Thyroid gland (tissue), 4 donors: Measurements from ENCODE around the gene GLT8D2. TPM values are rescaled to one million over a fixed set of nuclear protein-coding genes. Genes with fewer than 3 reads are reported as not detected.
A peak's percentile ranks its signal among the peaks of the same experiment; 100 is the strongest.

Experiments used
- DNase-seq, 2 donors: peaks; one replicate each; pipeline ENCODE4 v3.0.0-alpha.2; 2019
- H3K27ac ChIP-seq, 3 donors: fragments of 200-600 bp; sonication (generic); 1 replicate in 2 of 3; 2 replicates in 1 of 3; pipeline ENCODE4 v1.5.1; 2016 to 2019; ENCODE audit warnings: mild to moderate bottlenecking in 1 of 3, moderate library complexity in 1 of 3
- H3K27me3 ChIP-seq: fragments of 200-600 bp; sonication (generic); one replicate; pipeline ENCODE4 v1.5.1; 2019
- H3K36me3 ChIP-seq, 2 donors: fragments of 200-600 bp; sonication (generic); one replicate each; pipeline ENCODE4 v1.5.1; 2016 to 2019
- H3K4me1 ChIP-seq, 2 donors: fragments of 200-600 bp; sonication (generic); one replicate each; pipeline ENCODE4 v1.5.1; 2017 to 2019
- H3K4me3 ChIP-seq, 3 donors: fragments of 200-600 bp; sonication (generic); replicated peaks in 1 of 3; 1 replicate in 2 of 3; 2 replicates in 1 of 3; pipeline ENCODE4 v1.5.1; 2016; ENCODE audit warnings: mild to moderate bottlenecking in 1 of 3
- H3K9me3 ChIP-seq: fragments of 200-600 bp; sonication (generic); one replicate; pipeline ENCODE4 v1.5.1; 2017
- CTCF ChIP-seq, 6 experiments: fragments of 200-600 bp in 3 of 6; fragments of 450-650 bp in 3 of 6; sonication (generic) in 3 of 6; IDR thresholded peaks; one replicate each; pipeline ENCODE4 v1.5.1; 2016 to 2019; ENCODE audit warnings: antibody characterized with exemption in 6 of 6, mild to moderate bottlenecking in 2 of 6, inconsistent platforms in 1 of 6, moderate library complexity in 1 of 6
- POLR2A ChIP-seq, 2 donors: fragments of 450-650 bp; IDR thresholded peaks; one replicate each; pipeline ENCODE4 v1.6.1; 2017; ENCODE audit warnings: antibody characterized with exemption in 2 of 2, mild to moderate bottlenecking in 2 of 2, moderate library complexity in 1 of 2
- WGBS, 2 donors: methylation state at CpG; one replicate each; pipeline ENCODE4 v1.1.5; 2017; 5-methylcytosine and 5-hydroxymethylcytosine counted together
- intact Hi-C: fragments of 100-400 bp; cut with DNase I; formaldehyde crosslinking; loops from one replicate; pipeline ENCODE4 v1.15.1; 2023
- total RNA-seq, 4 donors: library from RNA; depleted of rRNA; stranded (reverse); fragments of >200 nt; gene quantifications; one replicate each; pipeline ENCODE4 v1.2.3, GENCODE V29; 2016

The GLT8D2 gene
- total RNA-seq, 4 donors from 2014 or later = 27.7 to 52.0 (median 34.3) TPM

- no peak for DNase-seq
- TF ChIP-seq CTCF (IDR thresholded peaks at IDR 0.05) (no peak), POLR2A (IDR thresholded peaks at IDR 0.05) (no peak)
- Histone ChIP-seq H3K9me3 (no peaks in the 10 kb centered on the region), H3K36me3 (no peaks in the 10 kb centered on the region), H3K4me3 (no peak overlapping the region), H3K4me1 (peaks cover 9 to 14% of the 10 kb centered on the region in 2 donors), H3K27ac (no peak overlapping the region), H3K27me3 (no peaks in the 10 kb centered on the region)
- 58 to 64% methylated on average over 2 of the region's 2 CpGs for WGBS, 2 donors
- intact Hi-C loops = loop anchor here (10.0 kb wide), 1 partner anchor 106 kb away; a partner anchor contains a TSS
These were observed 10.8 kb upstream of the GLT8D2 start for GRCh38 chr12:104060791-104061190.

GRCh38 chr12:104059963-104060362 lies 10.0 kb upstream of the GLT8D2 start:
- WGBS, 2 donors = 72 to 83% methylated on average over 2 of the region's 2 CpGs
- no peaks in the 10 kb centered on the region for H3K27me3 ChIP-seq
- H3K4me1 ChIP-seq = peaks cover 6 to 15% of the 10 kb centered on the region in 2 donors
- H3K27ac ChIP-seq = no peak overlapping the region
- no peak overlapping the region for H3K4me3 ChIP-seq
- TF ChIP-seq CTCF (IDR thresholded peaks at IDR 0.05) (no peak), POLR2A (IDR thresholded peaks at IDR 0.05) (no peak)
- DNase-seq = no peak
- H3K36me3 ChIP-seq = no peaks in the 10 kb centered on the region
- intact Hi-C loops = loop anchor here (10.0 kb wide), 1 partner anchor 105 kb away; a partner anchor contains a TSS
- H3K9me3 ChIP-seq = no peaks in the 10 kb centered on the region

GRCh38 chr12:104058802-104059201 lies 8.8 kb upstream of the GLT8D2 start:
- H3K27ac ChIP-seq = no peak overlapping the region
- WGBS, 2 donors = 85 to 93% methylated on average over 4 of the region's 4 CpGs
- no peaks in the 10 kb centered on the region for H3K27me3 ChIP-seq
- H3K4me3 ChIP-seq = no peak overlapping the region
- TF ChIP-seq CTCF (IDR thresholded peaks at IDR 0.05) = no peak
- no peak for TF ChIP-seq POLR2A (IDR thresholded peaks at IDR 0.05)
- intact Hi-C loops = no loop called here
- DNase-seq = no peak
- H3K9me3 ChIP-seq = no peaks in the 10 kb centered on the region
- H3K4me1 ChIP-seq = peaks cover 6 to 15% of the 10 kb centered on the region in 2 donors
- no peaks in the 10 kb centered on the region for H3K36me3 ChIP-seq

- intact Hi-C loops = no loop called here
These were observed 7.8 kb upstream of the GLT8D2 start for GRCh38 chr12:104057771-104058197.

More at GRCh38 chr12:104057771-104058197, 7.8 kb upstream of the GLT8D2 start:
- TF ChIP-seq CTCF (IDR thresholded peaks at IDR 0.05) (peak in 5 of 6 experiments; percentile 30 to 63 (median 51)), POLR2A (IDR thresholded peaks at IDR 0.05) (no peak)
- H3K9me3 ChIP-seq = no peaks in the 10 kb centered on the region
- no peak overlapping the region for H3K27ac ChIP-seq
- peaks cover 6 to 15% of the 10 kb centered on the region in 2 donors for H3K4me1 ChIP-seq
- no peaks in the 10 kb centered on the region for H3K36me3 ChIP-seq
- no peaks in the 10 kb centered on the region for H3K27me3 ChIP-seq
- DNase-seq = no peak
- WGBS, 2 donors = 4 to 14% methylated on average over 1 of the region's 1 CpG
- no peak overlapping the region for H3K4me3 ChIP-seq
